Middle frontal gyrus (tissue), 1 donor: ENCODE data around the gene RPS6KB2.

Experiments used
- DNase-seq: peaks from one replicate; pipeline ENCODE4 v3.0.0-alpha.2; 2015; ENCODE audit warnings: low spot score; ENCODE audit errors: extremely low spot score

Gene RPS6KB2

GRCh38 chr11:67428052-67429001 lies at the start of gene RPS6KB2:
TSS of gene RPS6KB2 (plus strand) at chr11:67428494. CDS start at chr11:67428546, 52 bp downstream.
- peak; percentile 92 for DNase-seq

- DNase-seq = no peak
Observed at GRCh38 chr11:67378544-67378943, 49.8 kb upstream of the RPS6KB2 start.

GRCh38 chr11:67379061-67380058 lies 48.9 kb upstream of the RPS6KB2 start:
- no peak for DNase-seq

- no peak for DNase-seq
Observed at GRCh38 chr11:67381244-67381972, 46.9 kb upstream of the RPS6KB2 start.

- DNase-seq = peak; percentile 47
Observed at GRCh38 chr11:67382276-67383136, 45.8 kb upstream of the RPS6KB2 start.

- DNase-seq = no peak
Observed at GRCh38 chr11:67384851-67385366, 43.4 kb upstream of the RPS6KB2 start.

GRCh38 chr11:67387069-67387468 lies 41.2 kb upstream of the RPS6KB2 start:
- DNase-seq = no peak

GRCh38 chr11:67387518-67387917 lies 40.8 kb upstream of the RPS6KB2 start:
- DNase-seq = no peak

- DNase-seq = no peak
Observed at GRCh38 chr11:67389477-67389876, 38.8 kb upstream of the RPS6KB2 start.

- DNase-seq = no peak
Observed at GRCh38 chr11:67390947-67391303, 37.4 kb upstream of the RPS6KB2 start.

- DNase-seq = peak; percentile 95
Observed at GRCh38 chr11:67391304-67392182, 36.8 kb upstream of the RPS6KB2 start, which contains the start of gene RAD9A. TSS of gene RAD9A (plus strand) at chr11:67391986. CDS start at chr11:67392045, 59 bp downstream.

GRCh38 chr11:67392183-67392715 lies 36.0 kb upstream of the RPS6KB2 start:
- no peak for DNase-seq

GRCh38 chr11:67393437-67393836 lies 34.9 kb upstream of the RPS6KB2 start:
- DNase-seq = no peak

- DNase-seq = no peak
Observed at GRCh38 chr11:67393990-67394389, 34.3 kb upstream of the RPS6KB2 start.

- no peak for DNase-seq
Observed at GRCh38 chr11:67395555-67396258, 32.6 kb upstream of the RPS6KB2 start.

- DNase-seq = no peak
Observed at GRCh38 chr11:67396259-67396581, 32.1 kb upstream of the RPS6KB2 start.

- DNase-seq = no peak
Observed at GRCh38 chr11:67396587-67397389, 31.5 kb upstream of the RPS6KB2 start.
